HG03469 (cell line): ENCODE data around the gene NAALADL1.

Experiments
- ATAC-seq: cut with Tn5 transposase; IDR thresholded peaks from one replicate; pipeline ENCODE4 v1.9.1; 2021; ENCODE audit warnings: mild to moderate bottlenecking, moderate library complexity, moderate number of reproducible peaks; ENCODE audit not compliant: unreplicated experiment

Gene NAALADL1

GRCh38 chr11:65058419-65059054 lies at the start of gene NAALADL1:
TSS of gene NAALADL1 (minus strand) at chr11:65058553. CDS start at chr11:65058521, 32 bp downstream.
- no peak for ATAC-seq

GRCh38 chr11:65107751-65108468 lies 49.6 kb upstream of the NAALADL1 start:
- no peak for ATAC-seq

DNA sequence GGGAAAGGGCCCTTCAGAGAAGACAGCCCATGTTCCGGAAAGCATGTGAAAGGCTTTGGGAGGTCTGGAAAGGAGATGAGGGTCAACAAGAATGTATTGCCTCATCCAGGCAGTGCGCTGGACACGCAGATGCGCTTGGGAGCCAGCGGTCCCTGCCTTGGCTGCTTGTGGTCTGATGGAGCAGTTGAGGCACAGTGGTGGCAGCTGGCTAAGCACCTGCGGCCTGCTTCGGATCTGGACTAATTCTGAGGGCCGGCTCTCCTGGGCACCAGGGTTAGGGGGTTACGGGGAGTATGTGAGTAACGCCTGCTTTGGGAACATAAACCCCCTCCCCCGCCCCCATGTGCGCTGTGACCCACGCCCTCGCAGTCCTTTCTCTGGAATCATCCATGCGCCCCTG lies 48.7 kb upstream of the NAALADL1 start:
- ATAC-seq = no peak

GRCh38 chr11:65104628-65105027 lies 46.3 kb upstream of the NAALADL1 start:
- no peak for ATAC-seq

GRCh38 chr11:65103476-65103875 lies 45.1 kb upstream of the NAALADL1 start:
- ATAC-seq = no peak

DNA sequence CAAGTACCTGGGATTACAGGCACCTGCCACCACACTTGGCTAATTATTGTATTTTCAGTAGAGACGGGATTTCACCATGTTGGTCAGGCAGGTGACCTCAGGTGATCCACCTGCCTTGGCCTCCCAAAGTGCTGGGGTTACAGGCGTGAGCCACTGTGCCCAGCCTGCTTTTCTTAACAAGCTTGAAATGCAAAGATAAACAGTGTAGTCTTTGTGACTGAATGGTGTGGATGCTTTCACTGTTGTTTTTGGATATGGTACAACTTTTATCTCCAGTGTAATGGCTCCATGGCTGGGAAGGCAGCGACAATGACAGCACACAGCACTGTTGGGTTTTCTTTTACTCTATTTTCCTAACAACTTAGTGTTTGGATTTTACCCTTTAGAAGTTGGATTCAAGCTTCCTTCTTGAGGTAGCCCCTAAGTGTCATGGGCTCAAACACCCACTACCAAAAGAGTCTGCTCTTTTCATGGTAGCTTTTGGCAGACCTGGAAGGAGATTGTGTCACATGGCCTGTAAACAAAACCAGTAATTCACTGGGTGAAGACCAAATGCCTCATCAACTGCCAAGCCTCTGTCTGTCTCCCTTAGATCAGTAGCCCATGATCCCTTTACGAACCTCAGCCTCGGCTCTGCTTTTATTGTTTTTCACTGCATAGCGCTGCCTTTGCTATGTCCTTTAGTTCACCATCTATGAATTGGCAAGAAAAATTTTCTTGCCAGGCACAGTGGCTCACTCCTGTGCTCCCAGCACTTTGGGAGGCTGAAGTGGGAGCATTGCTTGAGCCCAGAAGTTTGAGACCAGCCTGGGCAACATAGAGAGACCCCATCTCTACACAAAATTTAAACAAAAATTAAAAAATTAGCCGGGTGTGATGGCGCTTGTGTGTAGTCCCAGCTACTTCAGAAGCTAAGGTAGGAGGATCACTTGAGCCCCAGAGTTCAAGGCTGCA lies 44.1 kb upstream of the NAALADL1 start:
- ATAC-seq = no peak

- ATAC-seq = no peak
Observed at GRCh38 chr11:65100674-65101350, 42.5 kb upstream of the NAALADL1 start.

DNA sequence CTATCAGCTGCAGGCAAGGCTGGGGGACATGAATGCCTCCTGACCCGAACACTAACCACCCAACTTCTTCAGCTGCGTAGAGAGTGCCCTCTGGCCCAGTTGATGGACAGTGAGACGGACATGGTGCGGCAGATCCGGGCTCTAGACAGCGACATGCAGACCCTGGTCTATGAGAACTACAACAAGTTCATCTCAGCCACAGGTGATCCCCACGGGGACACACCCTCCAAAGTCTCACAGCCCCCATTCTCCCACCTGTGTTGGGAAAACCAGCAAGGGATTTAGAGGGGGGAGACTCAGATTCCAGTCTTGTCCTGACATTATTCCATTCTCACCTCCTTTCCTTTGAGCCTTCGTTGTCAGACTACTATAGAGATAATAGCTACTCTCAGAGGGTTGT lies 38.6 kb upstream of the NAALADL1 start:
- no peak for ATAC-seq

DNA sequence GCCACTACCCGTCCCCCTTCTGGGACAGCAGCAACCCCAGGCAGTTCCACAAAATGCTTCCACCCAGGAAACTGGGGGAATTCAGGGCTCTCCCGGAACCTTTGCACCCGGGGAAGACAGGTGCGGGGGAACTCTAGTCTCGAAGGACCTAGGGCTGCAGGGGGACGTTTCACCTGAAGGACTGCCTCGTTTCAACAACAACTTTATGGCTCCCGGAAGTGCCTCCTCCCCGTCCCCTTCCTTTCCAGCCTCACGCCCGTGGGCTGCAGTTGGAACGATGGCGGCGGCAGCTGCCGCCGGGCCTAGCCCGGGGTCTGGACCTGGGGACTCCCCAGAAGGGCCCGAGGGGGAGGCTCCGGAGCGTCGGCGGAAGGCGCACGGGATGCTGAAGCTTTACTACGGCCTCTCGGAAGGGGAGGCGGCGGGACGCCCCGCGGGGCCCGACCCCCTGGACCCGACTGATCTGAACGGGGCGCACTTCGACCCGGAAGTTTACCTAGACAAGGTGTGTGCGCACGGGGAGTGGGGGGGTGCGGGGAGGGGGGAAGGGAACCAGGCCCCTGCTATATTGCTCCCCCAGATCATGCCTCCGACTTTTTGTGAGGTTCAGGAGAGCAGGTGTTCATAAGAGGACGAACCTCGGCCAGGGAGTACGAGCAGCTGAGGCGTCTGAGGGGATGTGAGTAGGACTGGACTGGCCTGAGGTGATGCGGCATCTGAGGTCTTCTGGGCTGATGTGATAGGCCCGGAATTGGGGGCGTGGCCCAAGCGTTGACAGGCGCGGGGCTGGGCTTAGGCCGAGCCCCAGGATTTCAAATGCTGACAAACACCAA lies 37.8 kb upstream of the NAALADL1 start, which contains the start of gene VPS51:
Gene VPS51 (plus strand): TSS at position 241 of the 833 bp plus-strand sequence. CDS start 37 bp downstream, at position 278.
- peak; percentile 50 for ATAC-seq

- no peak for ATAC-seq
Observed at GRCh38 chr11:65095427-65095826, 37.1 kb upstream of the NAALADL1 start.

GRCh38 chr11:65090628-65091027 lies 32.3 kb upstream of the NAALADL1 start:
- no peak for ATAC-seq

GRCh38 chr11:65089621-65090020 lies 31.3 kb upstream of the NAALADL1 start:
- ATAC-seq = no peak

GRCh38 chr11:65087827-65088226 lies 29.5 kb upstream of the NAALADL1 start:
- ATAC-seq = no peak

DNA sequence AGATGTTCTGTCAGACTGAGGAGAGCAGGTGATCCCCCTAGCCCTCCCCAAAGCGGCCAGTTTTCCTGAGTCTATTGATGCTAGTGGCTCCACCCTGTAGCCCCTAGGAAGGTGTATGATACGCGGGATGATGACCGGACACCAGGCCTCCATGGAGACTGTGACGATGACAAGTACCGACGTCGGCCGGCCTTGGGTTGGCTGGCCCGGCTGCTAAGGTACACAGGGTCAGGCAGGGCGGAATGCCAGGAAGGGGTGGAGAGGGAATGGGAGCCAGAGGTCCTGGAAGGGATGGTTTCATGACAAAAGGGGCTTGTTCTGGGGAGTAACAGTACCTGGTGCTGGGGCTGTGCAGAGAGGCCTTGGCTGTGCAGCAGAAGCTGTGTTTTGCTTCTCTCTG lies 28.9 kb upstream of the NAALADL1 start:
- ATAC-seq = no peak

GRCh38 chr11:65086809-65087208 lies 28.5 kb upstream of the NAALADL1 start:
- no peak for ATAC-seq

DNA sequence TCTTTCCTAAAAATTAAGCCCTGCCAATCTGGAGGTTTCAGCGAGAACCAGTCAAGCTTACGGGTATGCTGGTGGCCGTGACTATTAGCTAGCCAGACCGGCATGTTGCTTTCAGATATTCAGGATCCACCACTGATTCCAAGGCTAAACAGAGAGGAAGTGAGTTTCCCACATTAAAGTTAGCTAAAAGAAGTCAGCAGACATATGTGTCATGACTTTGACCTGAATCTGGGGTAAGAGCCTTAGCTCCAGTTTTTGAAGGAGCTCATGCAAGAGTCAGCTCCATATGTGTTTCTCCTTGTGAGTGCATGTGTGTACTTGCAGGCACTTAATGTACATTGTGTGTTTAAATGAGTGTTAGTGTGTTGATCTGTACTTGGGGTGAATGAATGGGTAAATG lies 27.1 kb upstream of the NAALADL1 start:
- no peak for ATAC-seq

DNA sequence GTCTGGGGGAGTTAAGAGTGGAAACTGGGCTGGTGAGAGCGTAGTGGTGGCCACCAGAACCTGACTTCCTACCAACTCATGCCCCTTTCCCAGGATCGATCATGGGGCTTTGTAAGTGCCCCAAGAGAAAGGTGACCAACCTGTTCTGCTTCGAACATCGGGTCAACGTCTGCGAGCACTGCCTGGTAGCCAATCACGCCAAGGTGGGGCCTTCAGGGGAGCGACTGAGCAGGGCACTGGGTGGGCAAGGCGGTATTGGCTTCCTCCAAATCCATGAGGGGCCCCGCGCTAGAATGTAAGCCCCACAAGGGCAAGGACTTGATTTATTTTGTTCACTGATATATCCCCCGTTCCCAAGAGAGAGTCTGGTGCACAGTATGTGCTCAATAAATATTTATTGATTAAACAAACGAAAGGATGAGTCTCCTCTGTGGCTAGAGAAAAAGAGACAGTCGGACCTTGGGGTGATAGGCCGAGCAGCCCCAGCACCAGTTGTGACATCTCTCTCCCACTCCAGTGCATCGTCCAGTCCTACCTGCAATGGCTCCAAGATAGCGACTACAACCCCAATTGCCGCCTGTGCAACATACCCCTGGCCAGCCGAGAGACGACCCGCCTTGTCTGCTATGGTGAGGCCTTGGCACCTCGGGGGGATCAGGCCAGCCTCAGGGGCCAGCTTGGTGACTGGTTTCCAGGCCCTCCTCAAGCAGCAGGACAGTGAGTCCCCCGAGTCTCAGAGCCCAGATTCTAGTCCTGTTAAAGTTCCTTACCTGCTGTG lies 26.4 kb upstream of the NAALADL1 start:
- ATAC-seq = no peak

DNA sequence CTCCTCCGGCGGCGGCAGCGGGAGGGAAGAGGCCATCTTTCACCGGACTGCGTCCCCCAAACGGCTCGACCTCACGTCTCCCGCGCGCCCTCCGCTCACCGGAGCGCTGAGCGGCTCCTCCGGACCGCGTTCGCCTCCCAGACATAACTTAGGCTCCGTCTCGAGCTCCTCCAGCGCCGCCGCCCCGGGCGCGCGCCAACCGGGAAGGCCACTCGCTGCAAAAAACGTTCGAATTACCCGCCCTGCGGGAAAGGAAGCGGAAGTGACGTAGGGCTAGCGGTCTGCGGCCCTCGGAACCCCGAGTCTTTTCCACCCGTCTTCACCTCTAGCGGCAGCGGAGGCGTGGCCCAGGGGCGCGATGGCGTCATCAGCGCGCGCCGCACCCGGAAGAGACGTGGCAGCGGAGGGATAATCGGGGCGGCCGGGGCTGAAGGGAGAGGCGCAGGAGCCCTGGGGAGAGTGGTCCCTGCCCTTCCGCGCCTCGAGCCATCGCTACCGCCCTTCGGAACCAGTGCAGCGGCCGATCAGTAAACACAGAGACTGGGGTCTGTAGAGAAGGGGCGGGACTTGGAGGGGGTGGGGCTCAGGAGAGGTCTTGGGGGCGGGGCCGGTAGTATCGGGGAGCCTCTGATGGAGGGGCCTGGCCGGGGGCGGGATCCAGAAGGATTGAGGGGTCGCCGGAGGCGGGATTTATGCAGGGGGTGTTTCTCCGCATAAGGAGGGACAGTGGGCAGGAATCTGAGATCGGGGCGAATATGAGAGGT lies 25.7 kb upstream of the NAALADL1 start, which contains the start of the genes CDCA5 and ZFPL1:
Gene CDCA5 (minus strand): TSS at position 207 of the 764 bp plus-strand sequence. CDS start 62 bp downstream, at position 145.
Gene ZFPL1 (plus strand): TSS at position 389 of the 764 bp plus-strand sequence. CDS start 477 bp downstream, outside the sequence.
- ATAC-seq = peak; percentile 41
